Uterus (tissue), 4 donors: Measurements from ENCODE around the gene TEX55. TPM values are rescaled to one million over a fixed set of nuclear protein-coding genes. Genes with fewer than 3 reads are reported as not detected.

ENCODE experiments used
- DNase-seq, 2 donors: peaks; one replicate each; pipeline ENCODE4 v3.0.0-alpha.2; 2019 to 2020
- H3K27ac ChIP-seq, 2 donors: fragments of 200-600 bp; sonication (generic); 1 replicate in 1 of 2; 2 replicates in 1 of 2; pipeline ENCODE4 v1.5.1; 2016 to 2018
- H3K27me3 ChIP-seq, 2 donors: fragments of 200-600 bp; sonication (generic); one replicate each; pipeline ENCODE4 v1.5.1; 2018 to 2019; ENCODE audit warnings: control low read depth in 1 of 2
- H3K36me3 ChIP-seq, 2 donors: fragments of 200-600 bp; sonication (generic); one replicate each; pipeline ENCODE4 v1.5.1; 2019; ENCODE audit warnings: control low read depth in 1 of 2
- H3K4me1 ChIP-seq, 2 donors: fragments of 200-600 bp; sonication (generic); one replicate each; pipeline ENCODE4 v1.5.1; 2018 to 2019; ENCODE audit warnings: control low read depth in 1 of 2
- H3K4me3 ChIP-seq, 2 donors: fragments of 200-600 bp; sonication (generic); 1 replicate in 1 of 2; 2 replicates in 1 of 2; pipeline ENCODE4 v1.5.1; 2018 to 2019; ENCODE audit warnings: mild to moderate bottlenecking in 1 of 2
- H3K9me3 ChIP-seq, 2 donors: fragments of 200-600 bp; sonication (generic); one replicate each; pipeline ENCODE4 v1.5.1; 2019; ENCODE audit warnings: control low read depth in 1 of 2
- POLR2A ChIP-seq, 2 donors: fragments of 450-650 bp; IDR thresholded peaks; one replicate each; pipeline ENCODE4 v1.6.1; 2016; ENCODE audit warnings: antibody characterized with exemption in 2 of 2, mild to moderate bottlenecking in 1 of 2, moderate library complexity in 1 of 2
- intact Hi-C: fragments of 100-400 bp; cut with DNase I; formaldehyde crosslinking; loops from one replicate; pipeline ENCODE4 v1.15.1; 2023; ENCODE audit warnings: low total_unique reads
- total RNA-seq, 4 donors: library from RNA; depleted of rRNA in 3 of 4; stranded (reverse); fragments of >200 nt in 3 of 4; gene quantifications; one replicate each; pipeline versions ENCODE4 v1.1.0 to v1.2.4, GENCODE V29; 2014 to 2023
- TF ChIP-seq, protein P1 (sequence below), 4 experiments: fragments of 200-600 bp in 2 of 4; fragments of 450-650 bp in 2 of 4; sonication (generic) in 2 of 4; IDR thresholded peaks; one replicate each; pipeline ENCODE4 v1.5.1; 2016 to 2019; ENCODE audit warnings: antibody characterized with exemption in 4 of 4, mild to moderate bottlenecking in 2 of 4, moderate library complexity in 1 of 4
- donor health status: DM: yes; HTN: yes; CAD: no.

TEX55 gene
- total RNA-seq, 4 donors from 2014 or later = not detected

GRCh38 chr3:119149484-119149883 is 3.5 kb downstream of the TEX55 start:
- Histone ChIP-seq H3K4me1 (no peaks in the 10 kb centered on the region), H3K9me3 (peaks cover 0 to 4% of the 10 kb centered on the region in 2 donors), H3K36me3 (no peaks in the 10 kb centered on the region), H3K4me3 (no peak overlapping the region), H3K27ac (no peak overlapping the region), H3K27me3 (no peaks in the 10 kb centered on the region)
- no peak for TF ChIP-seq POLR2A (IDR thresholded peaks at IDR 0.05)
- TF ChIP-seq, protein P1, sequence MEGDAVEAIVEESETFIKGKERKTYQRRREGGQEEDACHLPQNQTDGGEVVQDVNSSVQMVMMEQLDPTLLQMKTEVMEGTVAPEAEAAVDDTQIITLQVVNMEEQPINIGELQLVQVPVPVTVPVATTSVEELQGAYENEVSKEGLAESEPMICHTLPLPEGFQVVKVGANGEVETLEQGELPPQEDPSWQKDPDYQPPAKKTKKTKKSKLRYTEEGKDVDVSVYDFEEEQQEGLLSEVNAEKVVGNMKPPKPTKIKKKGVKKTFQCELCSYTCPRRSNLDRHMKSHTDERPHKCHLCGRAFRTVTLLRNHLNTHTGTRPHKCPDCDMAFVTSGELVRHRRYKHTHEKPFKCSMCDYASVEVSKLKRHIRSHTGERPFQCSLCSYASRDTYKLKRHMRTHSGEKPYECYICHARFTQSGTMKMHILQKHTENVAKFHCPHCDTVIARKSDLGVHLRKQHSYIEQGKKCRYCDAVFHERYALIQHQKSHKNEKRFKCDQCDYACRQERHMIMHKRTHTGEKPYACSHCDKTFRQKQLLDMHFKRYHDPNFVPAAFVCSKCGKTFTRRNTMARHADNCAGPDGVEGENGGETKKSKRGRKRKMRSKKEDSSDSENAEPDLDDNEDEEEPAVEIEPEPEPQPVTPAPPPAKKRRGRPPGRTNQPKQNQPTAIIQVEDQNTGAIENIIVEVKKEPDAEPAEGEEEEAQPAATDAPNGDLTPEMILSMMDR (IDR thresholded peaks at IDR 0.05) = no peak
- DNase-seq = no peak
- intact Hi-C loops = no loop called here

DNA sequence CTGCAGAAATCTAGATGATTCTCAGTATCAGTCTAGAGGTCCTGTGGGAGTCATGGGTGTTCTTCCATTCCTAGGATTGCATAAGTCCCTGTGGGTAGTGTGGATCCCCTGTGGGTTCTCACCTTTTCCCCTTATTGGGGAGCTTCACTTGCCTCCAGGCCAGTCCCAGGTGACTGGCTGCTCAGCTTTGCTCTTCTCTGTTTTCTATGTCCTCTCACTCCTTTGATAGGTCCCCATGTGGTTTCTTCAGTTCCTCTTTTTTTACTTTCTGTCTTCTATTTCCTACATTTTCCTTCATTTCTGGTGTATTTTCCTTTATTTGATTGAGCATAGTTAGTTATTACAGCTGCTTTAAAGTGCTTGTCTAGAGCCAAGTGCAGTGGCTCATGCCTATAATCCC is 10.9 kb downstream of the TEX55 start:
- intact Hi-C loops = no loop called here
- TF ChIP-seq, protein P1 (IDR thresholded peaks at IDR 0.05) = no peak
- TF ChIP-seq POLR2A (IDR thresholded peaks at IDR 0.05) = no peak
- Histone ChIP-seq H3K27me3 (no peaks in the 10 kb centered on the region), H3K4me3 (no peak overlapping the region), H3K4me1 (no peaks in the 10 kb centered on the region), H3K27ac (no peak overlapping the region), H3K9me3 (peaks cover 0 to 4% of the 10 kb centered on the region in 2 donors), H3K36me3 (no peaks in the 10 kb centered on the region)
- no peak for DNase-seq

DNA sequence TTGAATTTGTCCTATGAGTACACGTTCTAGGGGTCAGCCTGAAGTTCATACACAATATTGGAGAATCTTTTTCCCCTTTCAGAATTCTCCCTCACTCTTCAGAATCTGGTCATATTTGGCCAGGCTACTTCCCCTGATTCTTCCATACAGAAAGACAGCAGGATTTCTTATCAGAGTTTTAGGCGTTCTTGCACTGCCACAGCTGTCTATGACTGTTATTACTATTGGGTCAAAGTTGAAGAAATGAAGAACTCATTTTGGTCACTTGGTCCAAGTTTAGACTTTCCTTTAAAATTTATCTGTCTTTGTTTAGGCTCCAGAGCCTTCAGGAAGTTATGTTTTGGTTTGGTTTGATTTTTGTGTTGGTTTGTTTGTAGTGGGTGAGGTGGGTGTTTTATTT is 12.0 kb downstream of the TEX55 start:
- H3K27me3 ChIP-seq = no peaks in the 10 kb centered on the region
- no peak overlapping the region for H3K4me3 ChIP-seq
- no peak overlapping the region for H3K27ac ChIP-seq
- TF ChIP-seq POLR2A (IDR thresholded peaks at IDR 0.05) = no peak
- TF ChIP-seq, protein P1 (IDR thresholded peaks at IDR 0.05) = no peak
- intact Hi-C loops = no loop called here
- H3K9me3 ChIP-seq = peaks cover 0 to 4% of the 10 kb centered on the region in 2 donors
- no peaks in the 10 kb centered on the region for H3K4me1 ChIP-seq
- no peaks in the 10 kb centered on the region for H3K36me3 ChIP-seq
- DNase-seq = no peak

GRCh38 chr3:119160361-119160760 is 14.4 kb downstream of the TEX55 start:
- Histone ChIP-seq H3K27me3 (no peaks in the 10 kb centered on the region), H3K27ac (no peak overlapping the region), H3K9me3 (no peaks in the 10 kb centered on the region), H3K4me1 (no peaks in the 10 kb centered on the region), H3K4me3 (no peak overlapping the region), H3K36me3 (no peaks in the 10 kb centered on the region)
- TF ChIP-seq, protein P1 (IDR thresholded peaks at IDR 0.05) = no peak
- no peak for TF ChIP-seq POLR2A (IDR thresholded peaks at IDR 0.05)
- intact Hi-C loops = no loop called here
- no peak for DNase-seq

- Histone ChIP-seq H3K4me1 (no peaks in the 10 kb centered on the region), H3K27ac (no peak overlapping the region), H3K27me3 (no peaks in the 10 kb centered on the region), H3K4me3 (no peak overlapping the region), H3K36me3 (no peaks in the 10 kb centered on the region), H3K9me3 (no peaks in the 10 kb centered on the region)
- intact Hi-C loops = no loop called here
- DNase-seq = no peak
- TF ChIP-seq, protein P1 (IDR thresholded peaks at IDR 0.05) = no peak
- no peak for TF ChIP-seq POLR2A (IDR thresholded peaks at IDR 0.05)
Observed at GRCh38 chr3:119160815-119161214, 14.8 kb downstream of the TEX55 start.
